HG03280 (cell line): ENCODE measurements around the gene PARD3B.

Experiments
- ATAC-seq: cut with Tn5 transposase; IDR thresholded peaks from one replicate; pipeline ENCODE4 v1.9.1; 2021; ENCODE audit warnings: mild to moderate bottlenecking, moderate library complexity; ENCODE audit not compliant: unreplicated experiment

PARD3B gene

GRCh38 chr2:204586444-204587180 is 41.3 kb downstream of the PARD3B start:
- ATAC-seq, result no peak

- no peak for ATAC-seq
Measured at GRCh38 chr2:204590063-204590462, 44.8 kb downstream of the PARD3B start.

DNA sequence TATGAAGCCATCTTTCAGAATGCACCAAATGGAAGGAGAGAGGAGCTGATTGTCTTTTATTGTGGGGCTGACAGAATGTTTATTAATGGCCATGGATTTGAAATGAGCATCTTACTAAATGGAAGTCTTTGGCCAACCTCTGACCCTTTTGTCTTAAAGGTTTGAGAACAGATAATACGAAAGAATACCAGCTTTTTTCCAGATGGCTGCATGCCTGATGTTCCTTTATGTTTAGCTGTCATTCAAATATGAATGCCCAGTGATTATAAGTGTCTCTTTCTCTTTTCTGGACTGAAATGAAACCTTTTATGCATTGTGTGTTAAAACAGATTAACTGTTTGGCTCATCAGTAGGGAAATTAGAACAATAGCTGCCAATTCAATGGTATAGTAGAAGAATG is 46.0 kb downstream of the PARD3B start:
- ATAC-seq, result no peak

DNA sequence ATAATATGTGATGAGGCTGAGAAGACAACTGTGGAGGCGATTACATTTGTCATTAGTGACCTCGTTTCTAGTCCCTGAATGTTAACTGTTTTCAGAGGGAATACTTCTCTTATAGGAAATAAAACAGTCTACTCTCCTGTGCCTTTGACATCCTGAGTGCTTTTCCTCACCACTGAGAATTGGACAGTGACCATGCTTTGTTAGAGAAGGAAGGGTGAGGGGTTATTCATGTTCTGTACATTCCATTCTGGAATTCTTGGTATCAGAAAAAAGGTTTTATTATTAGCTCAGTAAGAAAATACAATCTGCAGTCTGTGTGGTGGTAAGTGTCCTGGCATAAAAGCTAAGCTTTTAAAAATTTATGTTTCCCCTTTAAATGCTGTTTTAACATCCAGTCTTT is 58.8 kb downstream of the PARD3B start:
- no peak for ATAC-seq

DNA sequence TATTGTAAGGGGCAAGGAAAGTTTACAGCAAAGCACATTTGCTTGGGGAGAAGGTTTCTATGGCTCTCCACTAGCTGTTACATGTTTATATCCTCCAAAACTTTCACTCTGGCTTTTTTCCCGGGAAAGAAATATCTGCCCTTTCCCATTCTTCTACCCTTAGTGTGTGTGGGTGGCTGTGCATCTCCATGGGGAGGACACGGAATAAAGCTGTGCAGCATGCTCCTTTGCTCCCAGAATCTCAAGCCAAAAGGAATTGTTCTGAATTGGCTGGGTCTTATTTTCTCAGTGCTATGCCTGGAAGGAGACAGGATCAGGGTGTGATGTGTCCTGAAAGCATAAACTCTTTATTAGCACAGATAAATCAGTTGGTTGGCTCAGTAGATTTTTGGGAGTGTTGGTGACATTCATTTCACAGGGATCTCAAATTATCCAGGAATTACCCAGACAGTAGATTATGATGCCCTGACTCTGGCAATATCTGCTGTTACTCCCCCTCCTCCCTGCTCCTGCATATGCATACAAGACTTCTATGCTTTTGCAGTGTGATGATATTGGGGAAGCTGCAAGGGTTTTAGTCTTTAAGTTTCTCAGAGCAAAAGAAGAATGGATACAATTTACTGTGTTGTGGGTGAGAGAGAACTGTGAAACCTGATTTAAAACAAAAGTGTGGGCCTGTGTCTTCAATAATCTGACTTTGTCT is 63.1 kb downstream of the PARD3B start:
- ATAC-seq, result no peak

DNA sequence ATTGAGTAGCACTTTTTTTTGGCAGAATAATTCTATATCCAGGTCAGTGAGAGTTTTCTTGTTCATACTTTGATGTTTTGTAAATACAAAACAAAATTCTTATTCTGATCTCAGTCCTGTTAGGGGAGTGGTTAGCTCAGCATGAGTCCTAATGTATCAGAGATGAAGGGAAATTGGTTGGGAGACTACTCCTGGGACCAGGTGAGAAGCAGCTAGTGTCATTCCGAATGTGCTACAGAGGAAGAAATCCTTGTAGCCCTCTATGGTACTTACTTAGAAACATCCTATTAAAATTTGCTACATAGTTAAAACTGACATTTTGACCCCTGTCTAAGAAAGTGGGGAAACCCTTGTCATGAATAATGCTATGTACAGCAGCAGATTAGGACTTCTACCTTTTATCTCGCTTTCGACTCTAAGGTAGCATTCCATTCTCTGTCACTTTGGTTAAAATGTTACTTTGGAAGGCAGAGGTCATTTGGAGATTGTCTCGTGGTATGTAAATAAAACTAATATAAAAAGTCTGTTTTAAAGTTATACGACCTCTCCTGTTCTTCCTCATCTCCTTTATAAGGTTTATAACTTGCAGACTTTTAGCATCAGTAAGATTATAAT is 65.8 kb downstream of the PARD3B start:
- ATAC-seq, result no peak

DNA sequence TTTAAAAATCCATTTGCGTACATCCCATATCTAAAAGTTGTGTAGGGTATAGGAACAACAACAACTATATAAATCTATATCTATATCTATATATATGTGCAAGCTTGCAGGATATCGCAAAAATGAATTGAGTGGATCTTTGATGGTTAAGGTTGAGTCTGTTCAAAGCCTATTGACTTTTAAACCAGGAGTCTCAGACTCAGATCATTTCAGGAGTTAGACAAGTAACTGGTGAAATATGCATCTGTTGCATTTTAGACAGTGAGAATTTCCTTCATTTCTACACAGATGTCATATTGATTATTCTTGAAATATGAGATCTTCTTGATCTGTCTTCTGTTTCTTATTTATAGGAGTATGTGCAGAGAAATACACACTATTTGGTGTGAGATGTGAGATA is 66.5 kb downstream of the PARD3B start:
- ATAC-seq, result no peak

DNA sequence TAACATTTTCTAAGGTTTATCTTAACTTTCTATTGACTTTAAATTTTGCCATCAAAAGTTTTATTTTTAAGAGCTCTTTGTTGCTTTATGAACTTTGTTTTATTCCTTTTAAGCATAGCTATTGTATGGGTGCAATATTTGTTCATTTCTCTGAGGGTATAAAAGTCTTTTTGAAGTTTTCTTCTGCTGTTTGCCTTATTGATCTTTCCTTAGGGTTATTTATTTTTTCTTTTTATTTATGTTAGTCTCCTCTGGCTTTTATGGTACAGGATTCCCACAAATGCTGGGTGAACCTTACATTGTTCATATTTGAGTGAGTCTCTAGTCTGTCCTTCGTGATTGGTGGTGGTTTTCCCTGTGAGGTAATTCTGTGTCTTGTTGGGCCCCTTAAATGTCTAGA is 68.4 kb downstream of the PARD3B start:
- ATAC-seq, result no peak

GRCh38 chr2:204615456-204615855 is 70.2 kb downstream of the PARD3B start:
- no peak for ATAC-seq

DNA sequence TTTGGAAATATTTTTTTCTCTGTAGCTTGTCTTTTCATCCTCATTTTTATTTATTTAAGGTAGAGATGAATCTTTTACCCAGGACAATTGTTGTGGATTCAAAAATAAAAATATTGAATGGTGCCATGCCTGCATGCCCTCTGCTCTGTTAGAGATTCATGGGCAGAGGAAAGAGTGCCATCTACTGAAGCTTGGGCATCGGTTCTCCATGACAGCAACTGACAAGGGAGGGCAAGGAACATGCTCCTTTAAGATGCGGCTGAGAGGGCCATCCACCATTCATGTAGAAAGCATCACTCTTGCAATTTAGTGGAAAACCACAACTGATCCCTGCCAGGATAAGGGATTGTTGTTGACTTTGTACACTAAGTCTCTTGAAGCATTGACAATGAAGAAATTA is 79.9 kb downstream of the PARD3B start:
- no peak for ATAC-seq

DNA sequence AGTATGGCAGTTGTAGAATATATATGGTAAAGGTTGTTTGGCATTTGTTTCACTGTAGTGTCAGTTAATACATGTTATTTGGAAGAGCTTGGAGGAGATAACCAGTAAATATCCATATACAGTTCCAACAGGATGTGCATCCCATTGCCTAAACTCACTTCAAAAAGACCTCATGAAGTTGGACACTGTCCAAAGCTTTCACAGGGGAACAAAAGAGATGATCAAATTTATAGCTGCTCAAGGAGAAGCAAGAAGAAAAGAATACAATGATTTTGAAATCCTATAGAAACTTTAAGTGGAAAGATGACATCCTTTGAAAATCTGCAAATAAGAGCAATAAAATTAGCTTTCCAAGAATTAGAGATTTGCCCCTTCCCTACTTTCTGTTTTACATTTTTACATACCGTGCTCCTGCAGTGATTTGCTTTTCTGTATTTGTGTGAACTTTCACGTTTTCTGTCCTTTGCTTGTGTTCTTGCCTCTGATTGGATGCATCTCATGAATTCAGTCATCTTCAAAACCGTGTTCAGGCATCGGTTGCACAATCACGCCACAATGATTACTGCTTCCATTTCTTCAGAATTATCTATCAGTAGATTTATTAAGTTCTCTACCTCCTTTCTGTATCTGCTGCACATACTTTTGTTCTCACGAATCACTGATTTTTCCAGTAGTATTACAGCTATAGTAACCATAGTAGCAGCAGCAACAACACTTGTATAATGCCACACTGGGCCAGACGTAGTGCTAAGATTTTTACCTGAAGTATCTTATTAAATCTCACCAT is 83.8 kb downstream of the PARD3B start:
- ATAC-seq, result no peak

DNA sequence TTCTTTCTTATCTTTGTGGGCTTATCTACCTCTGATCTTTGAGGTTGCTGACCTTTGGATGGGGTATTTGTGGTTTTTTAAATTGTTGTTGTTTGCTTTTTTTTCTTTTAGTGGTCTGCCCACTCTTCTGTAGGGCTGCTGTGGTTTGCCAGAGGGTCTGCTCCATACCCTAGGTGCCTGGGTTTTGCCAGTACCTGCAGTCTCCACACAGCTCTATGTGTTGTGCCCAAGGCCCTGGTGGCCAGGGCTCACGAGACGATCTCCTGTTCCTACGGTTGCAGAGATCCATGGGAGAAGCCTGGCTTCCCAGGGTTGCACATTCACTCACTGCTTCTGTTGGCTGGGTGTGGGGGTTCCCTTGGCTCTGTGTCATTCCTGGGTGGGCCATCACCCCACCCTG is 87.1 kb downstream of the PARD3B start:
- no peak for ATAC-seq

DNA sequence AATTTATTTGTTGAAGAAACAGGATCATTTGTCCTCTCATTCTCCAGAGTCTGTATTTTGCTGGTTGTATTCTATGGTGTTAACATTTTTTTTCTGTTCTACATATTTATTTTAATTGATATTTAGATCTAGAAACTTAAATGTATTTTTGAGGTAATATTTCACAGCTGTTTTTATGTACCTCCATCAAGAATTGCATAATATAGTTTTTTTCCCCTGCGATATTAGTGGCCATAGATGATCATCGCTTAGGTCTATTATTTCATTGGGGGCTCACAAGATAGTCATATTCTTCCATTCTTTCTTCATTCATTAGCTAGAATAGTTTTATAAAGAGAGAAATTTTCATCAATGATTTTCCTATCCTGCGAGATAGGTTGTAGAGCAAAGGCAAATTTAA is 89.3 kb downstream of the PARD3B start:
- no peak for ATAC-seq

DNA sequence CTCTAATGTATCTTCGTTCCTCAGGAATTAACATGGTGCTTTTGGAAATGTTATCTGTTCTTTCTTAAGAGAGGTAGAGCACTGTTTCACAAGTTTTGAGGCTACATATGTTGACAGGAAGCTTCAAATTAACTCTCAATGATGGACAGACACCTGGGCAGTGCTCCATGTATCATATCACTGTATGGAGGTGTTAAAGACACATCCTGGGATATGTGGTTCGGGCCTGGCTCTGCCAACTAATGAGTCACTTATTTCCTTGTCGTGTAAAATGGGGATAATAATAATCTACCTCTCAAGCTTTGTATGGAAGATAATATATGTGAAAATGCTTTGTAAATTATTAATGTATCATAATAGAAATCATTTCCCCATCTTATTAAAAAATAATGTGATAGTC is 90.2 kb downstream of the PARD3B start:
- ATAC-seq, result no peak

GRCh38 chr2:204638471-204639194 is 93.4 kb downstream of the PARD3B start:
- ATAC-seq, result no peak

DNA sequence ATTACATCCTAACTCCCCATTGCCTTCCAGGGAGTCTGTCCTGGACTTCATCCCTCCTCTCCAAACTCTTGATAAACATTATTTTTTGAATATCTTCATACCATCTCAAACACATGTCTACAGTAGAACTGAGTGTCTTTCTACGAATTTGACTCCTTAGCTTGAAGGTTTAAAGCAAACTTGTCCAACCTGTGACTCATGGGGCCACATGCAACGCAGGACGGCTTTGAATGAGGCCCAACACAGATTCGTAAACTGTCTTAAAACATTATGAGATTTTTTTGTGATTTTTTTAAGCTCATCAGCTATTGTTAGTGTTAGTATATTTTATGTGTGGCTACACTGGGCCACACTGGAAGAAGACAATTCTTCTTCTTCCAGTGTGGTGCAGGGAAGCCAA is 98.1 kb downstream of the PARD3B start:
- ATAC-seq, result no peak

DNA sequence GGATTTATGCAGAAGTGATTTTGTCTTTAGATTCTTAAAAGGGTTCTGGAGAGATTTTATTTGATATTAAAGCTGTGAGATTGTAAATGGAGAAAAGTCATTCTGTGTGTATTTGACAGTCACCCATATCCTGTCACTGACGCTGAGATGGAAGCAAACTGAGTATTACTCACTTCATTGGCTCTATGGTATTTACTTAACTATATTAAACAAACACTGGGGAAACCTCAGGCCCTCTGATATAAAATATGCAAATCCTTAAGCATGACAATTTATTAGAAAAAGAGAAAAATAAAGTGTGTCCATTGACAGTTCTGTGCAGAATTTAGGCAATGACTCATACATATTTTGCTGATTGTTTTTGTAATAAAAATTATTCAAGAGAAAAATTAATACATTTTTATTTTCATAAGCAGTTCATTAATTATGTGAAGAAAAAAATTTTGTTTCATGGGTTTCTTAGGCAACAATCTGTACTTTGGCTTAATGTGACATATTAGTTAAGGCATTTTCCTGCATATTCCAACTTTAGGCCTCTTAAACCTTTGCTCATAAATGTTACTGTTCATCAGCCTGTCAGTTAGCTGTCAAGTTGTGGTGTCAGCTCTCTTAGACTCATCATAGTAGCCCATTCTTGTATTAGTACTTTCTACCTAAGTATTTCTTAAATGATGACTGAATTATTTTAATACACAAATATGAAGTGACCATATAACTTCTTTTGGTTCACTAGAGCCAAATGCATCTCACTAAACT is 99.9 kb downstream of the PARD3B start:
- no peak for ATAC-seq

- no peak for ATAC-seq
Measured at GRCh38 chr2:204647626-204648025, 102.4 kb downstream of the PARD3B start.

DNA sequence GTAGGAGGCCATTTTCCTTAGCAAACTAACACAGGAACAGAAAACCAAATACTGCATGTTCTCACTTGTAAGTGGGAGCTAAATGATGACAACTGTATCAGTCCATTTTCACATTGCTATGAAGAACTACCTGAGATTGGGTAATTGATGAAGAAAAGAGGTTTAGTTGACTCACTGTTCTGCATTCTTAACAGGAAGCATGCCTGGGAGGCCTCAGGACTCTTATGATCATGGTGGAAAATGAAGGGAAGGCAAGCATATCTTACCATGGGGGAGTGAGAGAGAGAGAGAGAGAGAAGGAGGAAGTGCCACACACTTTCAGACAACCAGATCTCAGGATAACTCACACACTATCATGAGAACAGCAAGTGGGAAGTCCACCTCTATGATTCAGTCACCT is 105.3 kb downstream of the PARD3B start:
- no peak for ATAC-seq

DNA sequence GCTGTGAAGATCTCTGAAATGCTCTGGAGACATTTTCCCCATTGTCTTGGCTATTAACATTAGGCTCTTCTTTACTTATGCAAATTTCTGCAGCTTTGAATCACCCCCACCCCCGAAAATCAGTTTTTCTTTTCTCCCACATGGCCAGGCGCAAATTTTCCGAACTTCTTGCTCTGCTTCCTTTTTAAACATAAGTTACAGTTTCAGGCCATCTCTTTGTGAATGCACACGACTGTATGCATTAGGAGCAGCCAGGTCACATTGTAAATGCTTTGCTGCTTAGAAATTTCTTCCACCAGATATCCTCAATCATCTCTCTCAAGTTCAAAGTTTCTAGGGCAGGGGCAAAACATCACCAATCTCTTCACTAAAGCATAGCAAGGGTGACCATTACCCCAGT is 106.8 kb downstream of the PARD3B start:
- ATAC-seq, result no peak
